Gastrocnemius medialis (tissue), 4 donors: Measurements from ENCODE around the gene SKA2. TPM values are rescaled to one million over a fixed set of nuclear protein-coding genes. Genes with fewer than 3 reads are reported as not detected.
"Not testable (repeated sequence)": the region's sequence is repeated elsewhere in the genome, so short reads cannot be mapped to it uniquely, and the experiment has no call there.

Experiments used
- ATAC-seq, 2 donors: fragments of 150-250 bp; one replicate each; pipeline ENCODE4 v1.9.1; 2016
- DNase-seq, 2 donors: peaks; one replicate each; pipeline ENCODE4 v3.0.0-alpha.2; 2019
- H3K27ac ChIP-seq, 4 donors: fragments of 200-600 bp; sonication (generic); 1 replicate in 1 of 4; 2 replicates in 3 of 4; pipeline ENCODE4 v1.5.1; 2016 to 2018; ENCODE audit warnings: mild to moderate bottlenecking in 2 of 4, moderate library complexity in 1 of 4
- H3K27me3 ChIP-seq, 3 donors: fragments of 200-600 bp; sonication (generic) in 2 of 3; 1 replicate in 1 of 3; 2 replicates in 2 of 3; pipeline versions ENCODE4 v1.5.1 to v1.6.0; 2016 to 2019; ENCODE audit warnings: mild to moderate bottlenecking in 1 of 3, moderate library complexity in 1 of 3
- H3K36me3 ChIP-seq, 2 donors: fragments of 200-600 bp; sonication (generic) in 1 of 2; one replicate each; pipeline ENCODE4 v1.5.1; 2017 to 2018
- H3K4me1 ChIP-seq, 2 donors: fragments of 200-600 bp; sonication (generic) in 1 of 2; one replicate each; pipeline ENCODE4 v1.5.1; 2016 to 2017; ENCODE audit warnings: mild to moderate bottlenecking in 2 of 2
- H3K4me3 ChIP-seq, 4 donors: fragments of 200-600 bp; sonication (generic) in 3 of 4; 1 replicate in 1 of 4; 2 replicates in 3 of 4; pipeline ENCODE4 v1.5.1; 2016 to 2019; ENCODE audit warnings: mild to moderate bottlenecking in 2 of 4
- H3K9me3 ChIP-seq, 3 donors: fragments of 200-600 bp; sonication (generic) in 2 of 3; 1 replicate in 1 of 3; 2 replicates in 2 of 3; pipeline ENCODE4 v1.5.1; 2016 to 2019
- POLR2A ChIP-seq, 2 donors: fragments of 450-650 bp; IDR thresholded peaks; one replicate each; pipeline ENCODE4 v1.6.1; 2017; ENCODE audit warnings: antibody characterized with exemption in 2 of 2, mild to moderate bottlenecking in 2 of 2, moderate library complexity in 2 of 2
- in situ Hi-C, 4 donors: fragments of 200-750 bp; cut with MboI; loops; one replicate each; pipeline versions ENCODE4 v1.15.0 to v1.8.0; 2017; ENCODE audit warnings: low sequenced_read_pairs in 4 of 4
- intact Hi-C: fragments of 100-400 bp; cut with DNase I; formaldehyde crosslinking; loops from one replicate; pipeline ENCODE4 v1.15.1; 2023; ENCODE audit warnings: low total_unique reads
- total RNA-seq, 4 donors: library from RNA; depleted of rRNA; stranded (reverse); fragments of >200 nt; gene quantifications; one replicate each; pipeline versions ENCODE4 v1.1.0 to v1.2.3, GENCODE V29; 2016
- TF ChIP-seq, protein P1 (sequence below), 5 experiments: fragments of 450-650 bp in 3 of 5; fragments of 200-600 bp in 2 of 5; sonication (generic) in 2 of 5; IDR thresholded peaks in 4 of 5; conservative IDR thresholded peaks in 1 of 5; 1 replicate in 4 of 5; 2 replicates in 1 of 5; pipeline ENCODE4 v1.5.1; 2016 to 2019; ENCODE audit warnings: antibody characterized with exemption in 5 of 5, mild to moderate bottlenecking in 3 of 5, moderate library complexity in 3 of 5

SKA2 gene
- total RNA-seq, 4 donors from 2014 or later: 4.1 to 17.8 (median 8.7) TPM

DNA sequence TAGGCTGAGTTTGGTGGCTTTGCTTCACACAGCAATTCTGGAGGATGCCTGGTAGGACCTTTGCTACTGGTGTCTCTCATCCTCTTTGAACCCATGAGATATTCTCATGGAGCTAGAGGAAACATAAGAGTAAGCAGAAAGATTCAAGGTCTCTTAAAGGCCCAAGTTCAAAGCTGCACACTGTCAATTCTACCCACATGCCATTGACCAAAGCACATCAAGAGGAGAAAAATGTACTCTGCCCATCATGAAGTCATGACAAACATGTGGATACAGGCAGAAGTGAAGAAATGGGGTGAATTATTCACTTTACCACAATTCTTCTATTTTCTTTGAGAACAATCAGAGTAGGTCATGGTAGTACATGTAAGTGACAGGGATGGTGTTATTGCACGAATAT lies 13.1 kb downstream of the SKA2 start:
- in situ Hi-C loops (no loop called here), intact Hi-C loops (no loop called here)
- H3K36me3 ChIP-seq: no peaks in the 10 kb centered on the region
- H3K4me1 ChIP-seq: no peaks in the 10 kb centered on the region
- H3K4me3 ChIP-seq: no peak overlapping the region
- TF ChIP-seq, protein P1, sequence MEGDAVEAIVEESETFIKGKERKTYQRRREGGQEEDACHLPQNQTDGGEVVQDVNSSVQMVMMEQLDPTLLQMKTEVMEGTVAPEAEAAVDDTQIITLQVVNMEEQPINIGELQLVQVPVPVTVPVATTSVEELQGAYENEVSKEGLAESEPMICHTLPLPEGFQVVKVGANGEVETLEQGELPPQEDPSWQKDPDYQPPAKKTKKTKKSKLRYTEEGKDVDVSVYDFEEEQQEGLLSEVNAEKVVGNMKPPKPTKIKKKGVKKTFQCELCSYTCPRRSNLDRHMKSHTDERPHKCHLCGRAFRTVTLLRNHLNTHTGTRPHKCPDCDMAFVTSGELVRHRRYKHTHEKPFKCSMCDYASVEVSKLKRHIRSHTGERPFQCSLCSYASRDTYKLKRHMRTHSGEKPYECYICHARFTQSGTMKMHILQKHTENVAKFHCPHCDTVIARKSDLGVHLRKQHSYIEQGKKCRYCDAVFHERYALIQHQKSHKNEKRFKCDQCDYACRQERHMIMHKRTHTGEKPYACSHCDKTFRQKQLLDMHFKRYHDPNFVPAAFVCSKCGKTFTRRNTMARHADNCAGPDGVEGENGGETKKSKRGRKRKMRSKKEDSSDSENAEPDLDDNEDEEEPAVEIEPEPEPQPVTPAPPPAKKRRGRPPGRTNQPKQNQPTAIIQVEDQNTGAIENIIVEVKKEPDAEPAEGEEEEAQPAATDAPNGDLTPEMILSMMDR (IDR thresholded peaks at IDR 0.05 in 4 of 5, conservative IDR thresholded peaks at IDR 0.05 in 1 of 5): no peak
- no peak for TF ChIP-seq POLR2A (IDR thresholded peaks at IDR 0.05)
- DNase-seq (no peak), ATAC-seq (no peak)
- H3K9me3 ChIP-seq: no peaks in the 10 kb centered on the region
- no peaks in the 10 kb centered on the region for H3K27me3 ChIP-seq
- no peak overlapping the region for H3K27ac ChIP-seq

DNA sequence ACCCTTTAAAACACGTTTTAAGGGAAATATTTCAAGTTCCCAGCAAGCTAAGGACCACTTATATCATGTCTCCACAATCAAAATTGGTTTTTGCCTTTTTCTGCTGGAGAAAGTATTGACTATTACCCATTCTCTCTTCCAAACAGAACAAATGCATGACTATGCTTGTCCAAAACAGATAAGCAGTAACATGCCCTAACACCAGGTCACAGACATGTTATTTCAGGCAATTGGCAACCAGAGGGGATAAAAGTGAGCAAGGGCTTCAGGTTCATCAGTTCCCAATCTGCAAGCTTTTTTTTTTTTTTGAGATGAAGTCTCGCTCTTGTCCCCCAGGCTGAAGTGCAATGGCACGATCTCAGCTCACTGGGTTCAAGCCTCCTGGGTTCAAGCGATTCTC lies 15.0 kb downstream of the SKA2 start:
- H3K36me3 ChIP-seq: no peaks in the 10 kb centered on the region
- no peak overlapping the region for H3K4me3 ChIP-seq
- H3K27me3 ChIP-seq: no peaks in the 10 kb centered on the region
- no peaks in the 10 kb centered on the region for H3K9me3 ChIP-seq
- intact Hi-C loops: no loop called here
- no peak overlapping the region for H3K27ac ChIP-seq
- ATAC-seq (no peak), DNase-seq (no peak)
- H3K4me1 ChIP-seq: no peaks in the 10 kb centered on the region
- no peak for TF ChIP-seq POLR2A (IDR thresholded peaks at IDR 0.05)
- TF ChIP-seq, protein P1 (IDR thresholded peaks at IDR 0.05 in 4 of 5, conservative IDR thresholded peaks at IDR 0.05 in 1 of 5): no peak
- in situ Hi-C loops: no loop called here

DNA sequence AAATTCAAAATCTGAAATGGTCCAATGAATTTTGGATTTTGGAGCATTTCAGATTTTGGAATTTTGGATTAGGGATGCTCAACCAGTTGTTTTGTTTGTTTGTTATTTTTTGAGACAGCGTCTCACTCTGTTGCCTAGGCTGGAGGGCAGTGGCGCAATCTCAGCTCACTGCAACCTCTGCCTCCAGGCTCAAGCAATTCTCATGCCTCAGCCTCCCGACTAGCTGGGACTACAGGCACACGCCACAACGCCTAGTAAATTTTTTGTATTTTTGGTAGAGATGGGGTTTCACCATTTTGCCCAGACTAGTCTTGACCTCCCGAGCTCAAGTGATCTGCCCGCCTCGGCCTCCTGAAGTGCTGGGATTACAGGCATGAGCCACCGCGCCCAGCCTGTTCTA lies 16.6 kb downstream of the SKA2 start:
- ATAC-seq, in situ Hi-C loops, H3K9me3 ChIP-seq: not testable (repeated sequence)

DNA sequence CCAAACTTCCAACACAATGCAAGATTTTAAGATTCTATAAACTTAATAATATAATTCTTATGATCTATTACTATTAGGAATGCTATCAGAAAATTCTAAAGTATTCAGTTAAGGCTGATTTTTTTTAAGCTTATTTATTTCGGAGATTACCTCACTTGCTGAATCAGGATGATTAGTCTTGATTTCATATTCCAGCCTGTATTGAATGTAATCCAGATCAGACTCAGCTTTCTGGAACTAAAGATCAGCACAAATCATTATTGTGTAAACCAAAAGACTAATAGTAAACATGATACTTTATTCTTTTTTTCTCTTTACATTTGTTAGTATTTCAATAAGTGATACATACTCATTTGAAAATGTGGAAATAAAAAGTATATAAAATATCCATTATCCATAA lies 23.9 kb downstream of the SKA2 start:
- in situ Hi-C loops: no loop called here
- intact Hi-C loops: no loop called here
- no peaks in the 10 kb centered on the region for H3K27me3 ChIP-seq
- ATAC-seq (no peak), DNase-seq (no peak)
- TF ChIP-seq, protein P1 (IDR thresholded peaks at IDR 0.05 in 4 of 5, conservative IDR thresholded peaks at IDR 0.05 in 1 of 5): no peak
- TF ChIP-seq POLR2A (IDR thresholded peaks at IDR 0.05): no peak
- no peak overlapping the region for H3K27ac ChIP-seq
- H3K4me1 ChIP-seq: no peaks in the 10 kb centered on the region
- no peaks in the 10 kb centered on the region for H3K36me3 ChIP-seq
- no peaks in the 10 kb centered on the region for H3K9me3 ChIP-seq
- H3K4me3 ChIP-seq: no peak overlapping the region

More for the DNA sequence above, 16.6 kb downstream of the SKA2 start:
- H3K4me3 ChIP-seq, intact Hi-C loops, H3K27me3 ChIP-seq, H3K36me3 ChIP-seq, H3K27ac ChIP-seq, H3K4me1 ChIP-seq, DNase-seq: not testable (repeated sequence)

DNA sequence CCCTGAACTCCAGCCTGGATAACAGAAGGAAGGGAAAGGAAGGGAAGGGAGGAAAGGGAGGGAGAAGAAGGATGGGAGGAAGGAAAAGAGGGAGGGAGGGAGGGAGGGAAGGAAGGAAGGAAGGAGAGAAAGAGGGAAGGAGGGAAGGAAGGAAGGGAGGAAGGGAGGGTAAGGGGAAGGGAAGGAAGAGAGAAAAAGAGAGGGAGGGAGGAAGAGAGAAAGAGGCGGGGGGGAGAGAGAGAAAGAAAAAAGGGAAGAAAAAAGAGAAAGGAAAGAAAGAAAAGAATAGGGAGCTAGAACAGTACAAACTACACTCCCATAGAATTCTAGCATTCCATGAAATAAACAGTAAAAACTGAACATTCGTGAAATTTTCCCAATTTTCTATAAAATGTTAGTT lies 25.2 kb downstream of the SKA2 start:
- Histone ChIP-seq H3K4me1 (no peaks in the 10 kb centered on the region), H3K27ac (no peak overlapping the region), H3K9me3 (no peaks in the 10 kb centered on the region), H3K4me3 (no peak overlapping the region), H3K36me3 (no peaks in the 10 kb centered on the region), H3K27me3 (no peaks in the 10 kb centered on the region)
- no peak for DNase-seq
- intact Hi-C loops (no loop called here), in situ Hi-C loops (no loop called here)
- ATAC-seq: no peak
- TF ChIP-seq, protein P1 (IDR thresholded peaks at IDR 0.05 in 4 of 5, conservative IDR thresholded peaks at IDR 0.05 in 1 of 5): no peak
- TF ChIP-seq POLR2A (IDR thresholded peaks at IDR 0.05): no peak
